Esophagus muscularis mucosa (tissue), 4 donors: ENCODE data around the gene RORC.

ENCODE experiments used
- CTCF ChIP-seq, 3 experiments: fragments of 200-600 bp in 2 of 3; fragments of 450-650 bp in 1 of 3; sonication (generic) in 2 of 3; IDR thresholded peaks; one replicate each; pipeline ENCODE4 v1.5.1; 2017 to 2019; ENCODE audit warnings: antibody characterized with exemption in 3 of 3, mild to moderate bottlenecking in 2 of 3, moderate library complexity in 1 of 3
- EP300 ChIP-seq: sonication (generic); formaldehyde crosslinking; IDR thresholded peaks from one replicate; pipeline ENCODE4 v1.6.1; 2017; ENCODE audit warnings: antibody characterized with exemption
- POLR2A ChIP-seq: fragments of 450-650 bp; IDR thresholded peaks from one replicate; pipeline ENCODE4 v1.6.1; 2017; ENCODE audit warnings: antibody characterized with exemption, moderate library complexity, mild to moderate bottlenecking, low read depth
- POLR2AphosphoS5 ChIP-seq, 2 donors: sonication (generic); formaldehyde crosslinking; IDR thresholded peaks; one replicate each; pipeline ENCODE4 v1.6.1; 2017; ENCODE audit warnings: antibody characterized with exemption in 2 of 2

- TF ChIP-seq CTCF (IDR thresholded peaks at IDR 0.05): no peak
- TF ChIP-seq POLR2A: no peak
- TF ChIP-seq POLR2AphosphoS5 (IDR thresholded peaks at IDR 0.05): no peak
- TF ChIP-seq EP300: no peak
Observed at GRCh38 chr1:151864411-151864810, 32.8 kb upstream of the RORC start.
